ENCODE measurements around the gene TRAPPC4. TPM values are rescaled to one million over a fixed set of nuclear protein-coding genes. Genes with fewer than 3 reads are reported as not detected.
"Not testable (repeated sequence)": the region's sequence is repeated elsewhere in the genome, so short reads cannot be mapped to it uniquely, and the experiment has no call there.

The TRAPPC4 gene
- total RNA-seq, 4 donors from 2014 or later, result 37.4 to 105 (median 74.8) TPM

DNA sequence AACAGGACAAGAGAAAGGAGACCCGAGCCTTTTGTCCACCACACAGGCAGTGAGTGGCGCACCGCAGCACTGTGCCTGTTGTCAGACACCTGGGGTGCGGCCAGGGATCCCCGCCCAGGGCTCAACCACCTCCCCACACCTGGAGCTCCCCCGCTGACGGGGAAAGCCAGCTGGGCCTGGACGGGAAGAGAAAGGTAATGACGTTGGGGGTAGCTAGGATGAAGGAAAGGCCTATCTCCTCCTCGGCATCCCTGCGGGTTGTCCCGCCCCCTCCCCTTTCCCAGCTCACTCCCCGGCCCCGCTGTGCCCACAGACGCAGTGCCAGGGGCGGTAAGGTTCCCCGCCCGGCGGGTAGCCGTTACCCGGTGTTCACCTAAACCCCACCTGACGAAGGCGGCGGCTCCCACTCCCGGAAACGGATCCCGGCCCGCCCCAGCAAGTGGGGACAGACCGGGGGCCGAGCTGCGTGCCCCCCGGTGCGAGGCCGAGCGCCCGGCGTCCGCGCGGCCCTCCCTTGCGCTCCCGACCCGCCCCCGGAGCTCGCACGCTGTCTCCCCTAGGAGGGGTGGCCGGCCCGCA lies 37.9 kb downstream of the TRAPPC4 start:
- TF ChIP-seq CTCF (IDR thresholded peaks at IDR 0.05), result no peak
- no peak for TF ChIP-seq POLR2AphosphoS5 (IDR thresholded peaks at IDR 0.05)
- TF ChIP-seq POLR2A (IDR thresholded peaks at IDR 0.05), result no peak
- no peak for TF ChIP-seq EP300 (IDR thresholded peaks at IDR 0.05; ENCODE audit: low read depth)
- intact Hi-C loops (cut with DNase I; ENCODE audit: low total_unique reads), result no loop called here

GRCh38 chr11:119057000-119057769 lies 38.6 kb downstream of the TRAPPC4 start, which contains the start of gene HYOU1:
Gene HYOU1, minus strand, starts transcription at chr11:119057205. Its CDS starts 1,045 bp downstream, at chr11:119056160.
- H3K9me3 ChIP-seq, result no peaks in the 10 kb centered on the region
- intact Hi-C loops (cut with DNase I; ENCODE audit: low total_unique reads) (no loop called here), in situ Hi-C loops (cut with MboI; ENCODE audit: low pct_ligation_motif_present in 1 of 4, low pct_unique_long_range_greater_than_20kb in 1 of 4, low sequenced_read_pairs in 3 of 4) (no loop called here)
- 1% methylated on average over 48 of the region's 79 CpGs; no CpG with 5 or more reads in 1 of the 2 donors for WGBS, 2 donors (ENCODE audit: low coverage in 1 of 2)
- H3K27me3 ChIP-seq, result no peaks in the 10 kb centered on the region
- peak within 1 kb of the TSS; percentile 65 to 92 (median 82) for H3K4me3 ChIP-seq
- peak within 1 kb of the TSS; percentile 84 to 97 (median 90) for H3K27ac ChIP-seq
- peak; percentile 99 for DNase-seq
- TF ChIP-seq EP300 (IDR thresholded peaks at IDR 0.05; ENCODE audit: low read depth), result no peak
- peak; percentile 82 for TF ChIP-seq POLR2A (IDR thresholded peaks at IDR 0.05)
- peak in 3 of 5 experiments; percentile 17 to 46 (median 21) for TF ChIP-seq CTCF (IDR thresholded peaks at IDR 0.05)
- TF ChIP-seq POLR2AphosphoS5 (IDR thresholded peaks at IDR 0.05), result peak; percentile 75 to 90 (median 80)
- H3K4me1 ChIP-seq, result peaks cover 7 to 22% (median 19%) of the 10 kb centered on the region in 4 donors
- H3K36me3 ChIP-seq, result peaks cover 0 to 25% (median 11%) of the 10 kb centered on the region in 4 donors

More for the DNA sequence above, 37.9 kb downstream of the TRAPPC4 start:
- Histone ChIP-seq H3K4me1 (peaks cover 7 to 22% (median 19%) of the 10 kb centered on the region in 4 donors), H3K27me3 (no peaks in the 10 kb centered on the region), H3K36me3 (peaks cover 0 to 32% (median 14%) of the 10 kb centered on the region in 4 donors), H3K4me3 (peak overlapping the region; percentile 65 to 90 (median 82)), H3K9me3 (no peaks in the 10 kb centered on the region), H3K27ac (peak overlapping the region; percentile 84 to 97 (median 90))
- in situ Hi-C loops (cut with MboI; ENCODE audit: low pct_ligation_motif_present in 1 of 4, low pct_unique_long_range_greater_than_20kb in 1 of 4, low sequenced_read_pairs in 3 of 4), result no loop called here
- 1% methylated on average over 40 of the region's 48 CpGs; no CpG with 5 or more reads in 1 of the 2 donors for WGBS, 2 donors (ENCODE audit: low coverage in 1 of 2)
- DNase-seq, result peak; percentile 70

DNA sequence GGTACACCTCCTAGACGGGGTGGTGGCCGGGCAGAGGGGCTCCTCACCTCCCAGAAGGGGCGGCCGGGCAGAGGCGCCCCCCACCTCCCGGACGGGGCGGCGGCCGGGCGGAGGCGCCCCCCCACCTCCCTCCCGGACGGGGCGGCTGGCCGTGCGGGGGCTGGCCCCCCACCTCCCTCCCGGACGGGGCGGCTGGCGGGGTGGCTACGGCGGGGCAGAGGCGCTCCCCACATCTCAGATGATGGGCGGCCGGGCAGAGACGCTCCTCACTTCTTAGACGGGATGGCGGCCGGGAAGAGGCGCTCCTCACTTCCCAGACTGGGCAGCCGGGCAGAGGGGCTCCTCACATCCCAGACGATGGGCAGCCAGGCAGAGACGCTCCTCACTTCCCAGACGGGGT lies 40.6 kb downstream of the TRAPPC4 start:
- H3K4me3 ChIP-seq; H3K9me3 ChIP-seq; intact Hi-C loops (cut with DNase I; ENCODE audit: low total_unique reads); H3K27me3 ChIP-seq; in situ Hi-C loops (cut with MboI; ENCODE audit: low pct_ligation_motif_present in 1 of 4, low pct_unique_long_range_greater_than_20kb in 1 of 4, low sequenced_read_pairs in 3 of 4); DNase-seq; H3K27ac ChIP-seq; H3K36me3 ChIP-seq: not testable (repeated sequence)
- 98% methylated on average over 7 of the region's 35 CpGs; no CpG with 5 or more reads in 1 of the 2 donors for WGBS, 2 donors (ENCODE audit: low coverage in 1 of 2)
- H3K4me1 ChIP-seq, result peaks cover 7 to 27% (median 19%) of the 10 kb centered on the region in 4 donors

DNA sequence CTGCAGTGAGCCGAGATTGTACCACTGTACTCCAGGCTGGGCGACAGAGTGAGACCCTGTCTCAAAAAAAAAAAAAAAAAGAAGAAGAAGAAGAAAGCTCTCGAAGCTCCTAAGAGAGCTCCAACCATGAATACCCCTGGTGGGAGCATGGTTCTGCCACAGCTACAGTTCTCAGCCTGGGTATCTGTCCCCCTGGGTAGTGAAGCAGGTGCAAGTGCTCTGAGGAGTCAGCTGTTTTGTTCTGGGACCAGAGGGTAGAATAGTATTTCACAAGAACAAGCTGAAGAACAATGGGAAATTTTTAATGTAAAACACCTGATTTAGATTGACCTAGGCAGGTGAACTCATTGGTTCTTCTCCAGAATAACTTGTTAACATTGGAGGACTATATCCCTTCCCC lies 42.7 kb downstream of the TRAPPC4 start:
- intact Hi-C loops (cut with DNase I; ENCODE audit: low total_unique reads), result no loop called here
- Histone ChIP-seq H3K4me1 (peaks cover 9 to 22% (median 15%) of the 10 kb centered on the region in 4 donors), H3K9me3 (no peaks in the 10 kb centered on the region), H3K27ac (no peak overlapping the region), H3K27me3 (no peaks in the 10 kb centered on the region), H3K4me3 (no peak overlapping the region), H3K36me3 (no peaks in the 10 kb centered on the region)
- DNase-seq, result no peak
- 97% methylated on average over 3 of the region's 3 CpGs; no CpG with 5 or more reads in 1 of the 2 donors for WGBS, 2 donors (ENCODE audit: low coverage in 1 of 2)
- TF ChIP-seq POLR2A (IDR thresholded peaks at IDR 0.05), result no peak
- TF ChIP-seq EP300 (IDR thresholded peaks at IDR 0.05; ENCODE audit: low read depth), result no peak
- no peak for TF ChIP-seq CTCF (IDR thresholded peaks at IDR 0.05)
- in situ Hi-C loops (cut with MboI; ENCODE audit: low pct_ligation_motif_present in 1 of 4, low pct_unique_long_range_greater_than_20kb in 1 of 4, low sequenced_read_pairs in 3 of 4), result no loop called here

Measured in transverse colon (tissue), 4 donors.